ENCODE data around the gene OXSR1. TPM values are rescaled to one million over a fixed set of nuclear protein-coding genes. Genes with fewer than 3 reads are reported as not detected.

The OXSR1 gene
- total and polyA plus RNA-seq, 10 of the 15 experiments (the other 5 are each of a cell fraction or from before 2014, with no cell fraction given) = 12.4 to 54.6 (median 35.7) TPM

DNA sequence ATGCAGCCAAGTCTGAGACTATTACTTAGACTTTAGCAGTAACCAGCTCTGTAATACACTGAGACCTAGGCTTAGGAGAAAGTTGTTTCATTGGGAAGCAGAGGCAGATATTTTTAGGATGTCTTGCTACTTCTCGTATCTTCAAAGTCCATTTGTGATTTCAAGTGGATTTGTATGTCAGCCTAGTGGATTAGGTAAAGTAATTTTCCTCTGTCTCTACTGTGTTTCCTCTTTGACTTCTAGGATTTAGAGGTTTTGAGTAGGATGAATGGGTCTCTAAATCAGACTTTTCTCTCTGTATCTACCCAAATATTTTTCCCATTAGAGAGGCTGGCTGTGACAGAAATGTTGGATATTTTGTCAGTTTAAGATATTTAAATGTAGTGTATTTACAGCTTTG lies 46.8 kb downstream of the OXSR1 start (continued):
- TF ChIP-seq, protein P1, sequence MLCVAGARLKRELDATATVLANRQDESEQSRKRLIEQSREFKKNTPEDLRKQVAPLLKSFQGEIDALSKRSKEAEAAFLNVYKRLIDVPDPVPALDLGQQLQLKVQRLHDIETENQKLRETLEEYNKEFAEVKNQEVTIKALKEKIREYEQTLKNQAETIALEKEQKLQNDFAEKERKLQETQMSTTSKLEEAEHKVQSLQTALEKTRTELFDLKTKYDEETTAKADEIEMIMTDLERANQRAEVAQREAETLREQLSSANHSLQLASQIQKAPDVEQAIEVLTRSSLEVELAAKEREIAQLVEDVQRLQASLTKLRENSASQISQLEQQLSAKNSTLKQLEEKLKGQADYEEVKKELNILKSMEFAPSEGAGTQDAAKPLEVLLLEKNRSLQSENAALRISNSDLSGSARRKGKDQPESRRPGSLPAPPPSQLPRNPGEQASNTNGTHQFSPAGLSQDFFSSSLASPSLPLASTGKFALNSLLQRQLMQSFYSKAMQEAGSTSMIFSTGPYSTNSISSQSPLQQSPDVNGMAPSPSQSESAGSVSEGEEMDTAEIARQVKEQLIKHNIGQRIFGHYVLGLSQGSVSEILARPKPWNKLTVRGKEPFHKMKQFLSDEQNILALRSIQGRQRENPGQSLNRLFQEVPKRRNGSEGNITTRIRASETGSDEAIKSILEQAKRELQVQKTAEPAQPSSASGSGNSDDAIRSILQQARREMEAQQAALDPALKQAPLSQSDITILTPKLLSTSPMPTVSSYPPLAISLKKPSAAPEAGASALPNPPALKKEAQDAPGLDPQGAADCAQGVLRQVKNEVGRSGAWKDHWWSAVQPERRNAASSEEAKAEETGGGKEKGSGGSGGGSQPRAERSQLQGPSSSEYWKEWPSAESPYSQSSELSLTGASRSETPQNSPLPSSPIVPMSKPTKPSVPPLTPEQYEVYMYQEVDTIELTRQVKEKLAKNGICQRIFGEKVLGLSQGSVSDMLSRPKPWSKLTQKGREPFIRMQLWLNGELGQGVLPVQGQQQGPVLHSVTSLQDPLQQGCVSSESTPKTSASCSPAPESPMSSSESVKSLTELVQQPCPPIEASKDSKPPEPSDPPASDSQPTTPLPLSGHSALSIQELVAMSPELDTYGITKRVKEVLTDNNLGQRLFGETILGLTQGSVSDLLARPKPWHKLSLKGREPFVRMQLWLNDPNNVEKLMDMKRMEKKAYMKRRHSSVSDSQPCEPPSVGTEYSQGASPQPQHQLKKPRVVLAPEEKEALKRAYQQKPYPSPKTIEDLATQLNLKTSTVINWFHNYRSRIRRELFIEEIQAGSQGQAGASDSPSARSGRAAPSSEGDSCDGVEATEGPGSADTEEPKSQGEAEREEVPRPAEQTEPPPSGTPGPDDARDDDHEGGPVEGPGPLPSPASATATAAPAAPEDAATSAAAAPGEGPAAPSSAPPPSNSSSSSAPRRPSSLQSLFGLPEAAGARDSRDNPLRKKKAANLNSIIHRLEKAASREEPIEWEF (IDR thresholded peaks at IDR 0.05; ENCODE audit: insufficient replicate concordance, low read depth, low read length) = no peak
- TF ChIP-seq, protein P2, sequence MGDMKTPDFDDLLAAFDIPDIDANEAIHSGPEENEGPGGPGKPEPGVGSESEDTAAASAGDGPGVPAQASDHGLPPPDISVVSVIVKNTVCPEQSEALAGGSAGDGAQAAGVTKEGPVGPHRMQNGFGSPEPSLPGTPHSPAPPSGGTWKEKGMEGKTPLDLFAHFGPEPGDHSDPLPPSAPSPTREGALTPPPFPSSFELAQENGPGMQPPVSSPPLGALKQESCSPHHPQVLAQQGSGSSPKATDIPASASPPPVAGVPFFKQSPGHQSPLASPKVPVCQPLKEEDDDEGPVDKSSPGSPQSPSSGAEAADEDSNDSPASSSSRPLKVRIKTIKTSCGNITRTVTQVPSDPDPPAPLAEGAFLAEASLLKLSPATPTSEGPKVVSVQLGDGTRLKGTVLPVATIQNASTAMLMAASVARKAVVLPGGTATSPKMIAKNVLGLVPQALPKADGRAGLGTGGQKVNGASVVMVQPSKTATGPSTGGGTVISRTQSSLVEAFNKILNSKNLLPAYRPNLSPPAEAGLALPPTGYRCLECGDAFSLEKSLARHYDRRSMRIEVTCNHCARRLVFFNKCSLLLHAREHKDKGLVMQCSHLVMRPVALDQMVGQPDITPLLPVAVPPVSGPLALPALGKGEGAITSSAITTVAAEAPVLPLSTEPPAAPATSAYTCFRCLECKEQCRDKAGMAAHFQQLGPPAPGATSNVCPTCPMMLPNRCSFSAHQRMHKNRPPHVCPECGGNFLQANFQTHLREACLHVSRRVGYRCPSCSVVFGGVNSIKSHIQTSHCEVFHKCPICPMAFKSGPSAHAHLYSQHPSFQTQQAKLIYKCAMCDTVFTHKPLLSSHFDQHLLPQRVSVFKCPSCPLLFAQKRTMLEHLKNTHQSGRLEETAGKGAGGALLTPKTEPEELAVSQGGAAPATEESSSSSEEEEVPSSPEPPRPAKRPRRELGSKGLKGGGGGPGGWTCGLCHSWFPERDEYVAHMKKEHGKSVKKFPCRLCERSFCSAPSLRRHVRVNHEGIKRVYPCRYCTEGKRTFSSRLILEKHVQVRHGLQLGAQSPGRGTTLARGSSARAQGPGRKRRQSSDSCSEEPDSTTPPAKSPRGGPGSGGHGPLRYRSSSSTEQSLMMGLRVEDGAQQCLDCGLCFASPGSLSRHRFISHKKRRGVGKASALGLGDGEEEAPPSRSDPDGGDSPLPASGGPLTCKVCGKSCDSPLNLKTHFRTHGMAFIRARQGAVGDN (IDR thresholded peaks at IDR 0.05) = no peak
- TF ChIP-seq MXI1 (IDR thresholded peaks at IDR 0.05; ENCODE audit: low read depth, low read length) = no peak

Measured in GM12878 (cell line).